Stimulated activated CD8-positive, alpha-beta memory T cell treated with anti-CD3 and anti-CD28 coated beads, Interleukin-12 subunit alpha, Interleukin-12 subunit beta, amount 100 ng/mL, for 24 hours (primary cell): ENCODE results near the gene SLC6A6.

Experiments
- DNase-seq: peaks from one replicate; pipeline ENCODE4 v3.0.0-alpha.2; 2020; ENCODE audit errors: extremely low read depth

SLC6A6 gene

DNA sequence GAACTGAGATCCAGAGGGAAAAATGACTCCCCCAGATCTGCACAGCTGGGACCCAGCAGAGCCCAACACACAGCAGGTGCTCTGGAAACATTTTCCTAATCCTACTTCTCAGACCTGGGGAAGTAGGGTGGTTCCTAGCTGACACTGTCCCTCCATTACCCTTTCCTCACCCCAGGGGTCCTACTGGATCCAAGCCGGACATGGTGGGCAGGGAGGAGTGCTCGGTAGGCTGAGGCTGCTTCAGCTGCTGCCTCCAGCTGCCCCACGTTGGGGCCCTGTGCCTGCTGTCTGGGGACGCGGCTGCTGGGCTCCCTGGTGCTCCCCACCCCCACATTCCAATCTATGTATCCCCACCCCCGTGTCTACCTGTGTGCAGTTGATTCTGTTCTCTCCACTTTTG is 29.8 kb upstream of the SLC6A6 start:
- DNase-seq = no peak

DNA sequence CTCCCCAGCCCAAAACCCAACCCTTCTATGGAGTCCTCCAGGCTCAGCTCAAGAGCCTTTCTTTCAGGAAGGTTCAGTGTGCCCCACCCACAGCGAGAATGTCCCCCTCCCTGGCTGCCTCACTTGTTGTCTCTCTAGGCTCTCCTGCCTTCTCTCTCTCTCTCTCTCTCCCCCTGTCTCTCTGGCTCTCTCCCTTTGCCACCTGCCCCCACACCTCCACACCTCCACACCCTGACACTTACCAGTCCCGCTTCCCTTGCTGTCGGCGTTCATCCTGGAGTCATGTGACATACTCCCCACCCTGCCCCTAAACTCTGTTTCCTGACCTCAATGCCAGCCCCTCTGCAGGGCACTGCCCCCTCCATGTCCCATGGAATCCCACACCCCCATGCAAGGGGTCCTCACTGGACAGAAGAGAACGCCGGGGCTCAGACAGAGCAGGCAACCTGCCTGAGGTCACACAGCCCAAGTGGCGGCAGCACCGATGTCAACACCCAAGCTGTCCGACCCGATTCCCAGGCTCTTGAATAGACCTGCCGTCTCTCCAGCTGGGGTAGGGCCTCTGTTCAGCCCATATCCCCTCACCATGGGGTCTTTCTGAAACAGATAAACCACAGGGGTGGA is 28.5 kb upstream of the SLC6A6 start:
- no peak for DNase-seq

DNA sequence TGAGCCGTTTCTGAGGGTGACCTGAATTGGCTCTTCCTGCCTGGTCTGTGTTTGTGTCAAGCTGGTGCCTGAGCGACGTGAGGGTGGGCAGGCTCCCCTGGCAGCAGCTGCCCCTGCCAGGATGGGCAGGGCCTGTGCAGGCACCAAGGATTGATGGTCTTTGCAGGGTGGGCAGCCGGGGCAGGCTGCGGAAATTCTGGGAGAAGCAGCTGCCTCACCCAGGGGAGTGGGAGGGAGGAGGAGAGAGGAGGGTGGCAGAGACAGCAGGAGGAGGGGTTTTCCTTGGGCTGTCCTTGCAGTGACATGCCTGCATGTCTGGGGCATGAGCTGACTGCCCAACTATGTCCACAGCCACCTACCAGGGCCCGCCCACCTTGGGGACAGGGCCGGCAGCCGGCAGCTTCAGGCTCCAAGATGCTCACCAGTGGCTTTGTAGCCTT is 27.9 kb upstream of the SLC6A6 start:
- no peak for DNase-seq

DNA sequence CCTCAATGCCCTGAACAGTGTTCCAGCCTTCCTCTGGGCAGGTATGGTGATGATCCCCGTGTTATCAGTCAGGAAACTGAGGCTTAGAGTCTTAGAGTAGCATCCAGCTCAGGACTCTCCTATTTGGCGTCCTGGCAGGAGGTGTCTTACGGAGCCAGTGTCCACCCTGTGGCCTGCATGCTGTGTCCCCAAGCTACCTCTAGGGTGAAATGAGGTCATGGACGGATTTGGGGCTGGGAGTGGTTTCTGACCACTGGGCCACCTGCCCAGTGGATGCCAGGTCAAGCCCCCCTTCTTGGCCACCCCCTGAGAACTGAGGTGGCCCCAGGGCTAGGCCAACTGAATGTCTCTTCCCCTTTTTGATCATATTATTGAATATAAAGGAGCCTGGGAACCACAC is 27.2 kb upstream of the SLC6A6 start:
- DNase-seq = no peak

DNA sequence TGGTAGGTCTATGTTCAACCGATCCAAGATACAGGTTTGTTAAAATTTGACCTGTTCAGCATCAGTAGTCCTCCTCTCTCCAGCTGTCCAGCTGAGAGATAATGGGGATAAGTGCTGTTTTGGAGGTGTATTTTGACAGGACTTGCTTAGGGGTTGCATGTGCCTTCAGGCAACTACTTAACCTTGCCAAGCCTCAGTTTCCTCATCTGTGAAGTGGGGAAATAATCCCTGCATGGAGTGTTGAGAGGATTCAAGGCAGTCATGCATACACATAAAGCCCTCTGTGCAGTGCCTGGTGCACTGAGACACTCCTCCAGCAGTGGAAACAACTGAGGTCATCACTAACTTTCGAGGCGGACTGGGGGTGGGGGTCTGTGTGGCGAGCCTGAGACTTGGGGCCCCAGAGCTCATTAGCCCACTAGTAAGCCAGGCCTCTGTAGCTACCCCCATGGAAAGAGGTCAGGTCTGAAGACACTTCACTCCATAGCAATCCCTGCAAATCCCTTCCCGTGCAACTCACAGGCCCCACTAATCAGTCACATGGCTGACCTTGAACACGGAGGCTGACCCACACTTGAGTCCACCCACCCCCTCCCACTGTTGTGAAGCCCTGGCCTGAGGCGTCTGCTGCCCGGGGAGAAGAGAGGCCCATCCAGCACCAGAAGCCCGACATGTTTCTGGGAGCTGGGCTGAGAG is 25.9 kb upstream of the SLC6A6 start:
- DNase-seq = no peak

DNA sequence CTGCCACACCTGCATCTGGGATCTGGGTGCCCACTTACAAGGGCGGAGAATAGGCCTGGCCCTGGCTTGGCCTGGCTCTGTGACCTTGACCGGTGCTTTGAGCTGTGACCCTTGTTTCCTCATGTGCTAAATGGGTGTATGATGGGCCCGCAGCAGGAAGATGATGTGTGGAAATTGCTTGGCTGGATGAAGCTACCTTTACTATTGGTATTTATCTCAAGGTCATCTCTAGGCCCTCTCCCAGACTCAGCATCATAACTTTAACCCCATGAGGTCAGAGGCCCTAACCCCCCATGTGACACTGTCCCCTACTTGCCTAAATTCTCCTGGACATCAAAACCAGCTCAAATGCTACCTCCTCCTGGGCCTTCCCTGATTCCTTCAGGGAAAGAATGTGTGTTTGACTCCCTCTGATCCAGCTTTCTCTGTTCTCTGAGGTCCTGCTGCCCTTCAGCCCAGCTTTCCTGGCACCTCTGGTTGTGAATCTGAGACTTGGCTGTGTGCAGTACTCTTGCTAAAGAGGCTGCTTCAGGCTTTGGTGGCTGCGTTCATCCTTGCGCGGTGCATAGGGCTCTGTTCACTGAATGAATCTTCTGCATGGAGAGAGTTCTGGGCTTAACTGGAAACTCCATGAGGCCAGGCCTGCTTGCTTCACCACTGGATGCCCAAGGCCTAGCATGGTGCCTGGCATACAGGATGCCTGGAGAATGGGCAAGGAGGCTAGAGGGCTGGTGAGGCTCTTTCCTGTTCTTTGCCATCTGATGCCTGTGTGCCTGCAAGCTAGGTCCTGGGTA is 25.2 kb upstream of the SLC6A6 start:
- no peak for DNase-seq

DNA sequence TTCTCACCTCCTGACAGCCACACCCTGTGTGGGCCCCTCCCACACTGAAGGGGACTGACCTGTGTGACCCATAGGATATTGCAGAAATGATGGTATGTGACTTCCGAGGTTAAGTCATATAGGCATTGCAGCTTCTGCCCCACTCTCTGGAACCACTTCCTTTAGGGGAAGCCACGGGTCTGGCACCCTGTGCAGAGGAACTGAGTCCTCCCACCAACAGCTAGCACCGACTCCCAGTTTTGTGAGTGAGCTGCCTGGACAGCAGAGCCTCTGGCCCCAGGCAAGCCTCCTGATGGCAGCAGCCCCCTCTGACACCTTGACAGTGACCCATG is 24.6 kb upstream of the SLC6A6 start:
- no peak for DNase-seq

DNA sequence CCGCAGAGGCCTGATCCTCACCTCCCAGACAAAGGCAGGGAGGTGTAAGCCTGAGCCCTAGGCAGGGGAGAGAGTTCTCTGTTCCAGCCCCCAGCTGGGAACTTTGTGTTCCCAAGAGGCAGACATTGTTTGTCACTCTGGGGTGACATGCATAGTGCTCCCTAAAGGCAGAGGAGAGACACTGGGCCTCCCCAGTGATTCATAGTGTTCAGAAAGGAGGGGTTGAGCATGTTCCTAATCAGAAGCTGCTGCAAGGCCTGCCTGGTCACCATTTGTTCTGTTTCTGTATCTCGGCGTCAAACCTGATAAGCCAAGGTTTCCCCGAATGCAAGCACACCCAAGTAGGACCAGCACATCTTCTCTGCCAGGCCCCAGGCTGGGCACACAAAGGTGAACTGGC is 24.0 kb upstream of the SLC6A6 start:
- no peak for DNase-seq

DNA sequence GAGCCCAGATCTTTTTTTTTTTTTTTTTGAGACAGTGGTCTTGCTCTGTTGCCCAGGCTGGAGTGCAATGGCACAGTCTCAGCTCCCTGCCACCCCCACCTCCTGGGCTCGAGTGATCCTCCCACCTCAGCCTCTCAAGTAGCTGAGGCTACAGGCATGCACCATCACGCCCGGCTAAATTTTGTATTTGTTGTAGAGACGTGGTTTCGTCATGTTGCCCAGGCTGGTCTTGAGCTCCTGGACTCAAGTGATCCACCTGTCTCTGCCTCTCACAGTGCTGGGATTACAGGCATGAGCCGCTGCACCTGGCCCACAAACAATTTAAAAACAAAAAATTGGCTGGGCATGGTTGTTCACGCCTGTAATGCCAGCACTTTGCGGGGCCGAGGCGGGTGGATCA is 22.6 kb upstream of the SLC6A6 start:
- no peak for DNase-seq

DNA sequence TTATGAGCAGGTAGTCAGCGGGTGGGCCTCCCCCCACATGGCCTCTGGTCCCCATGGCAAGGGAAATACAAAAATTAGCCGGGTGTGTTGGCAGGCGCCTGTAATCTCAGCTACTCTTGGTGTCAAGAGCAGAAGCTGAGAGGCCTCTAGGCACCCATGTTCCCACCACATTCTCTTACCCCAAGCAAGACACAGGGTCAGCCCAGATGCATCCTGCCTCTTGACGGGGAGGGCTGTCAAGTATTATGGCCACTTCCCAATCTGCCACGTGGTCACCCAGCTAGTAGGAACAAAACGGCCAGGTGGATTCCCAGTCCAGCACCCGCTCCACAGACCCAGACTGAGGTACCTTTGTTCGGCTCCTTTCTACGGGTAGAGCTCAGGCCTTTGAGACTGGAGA is 16.2 kb upstream of the SLC6A6 start:
- DNase-seq = no peak

DNA sequence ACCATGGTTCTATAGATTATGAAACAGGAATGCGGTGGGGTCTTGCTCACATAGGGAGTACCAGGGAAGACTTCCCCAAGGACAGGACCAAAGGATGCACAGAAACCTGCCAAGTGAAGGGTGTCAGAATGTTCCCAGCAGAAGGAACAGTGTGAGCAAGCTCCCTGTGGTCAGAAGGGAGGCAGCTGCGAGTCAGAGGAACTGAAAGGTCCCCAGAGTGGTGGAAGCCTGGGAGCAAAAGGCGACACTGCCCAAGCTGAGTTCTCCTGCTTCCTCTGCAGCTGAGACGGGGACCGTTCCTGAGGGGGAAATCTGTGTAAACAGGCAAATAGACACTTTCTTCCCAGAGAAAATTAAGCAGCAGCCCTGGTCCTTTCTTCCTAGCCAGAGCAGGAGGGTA is 14.2 kb upstream of the SLC6A6 start:
- DNase-seq = no peak

DNA sequence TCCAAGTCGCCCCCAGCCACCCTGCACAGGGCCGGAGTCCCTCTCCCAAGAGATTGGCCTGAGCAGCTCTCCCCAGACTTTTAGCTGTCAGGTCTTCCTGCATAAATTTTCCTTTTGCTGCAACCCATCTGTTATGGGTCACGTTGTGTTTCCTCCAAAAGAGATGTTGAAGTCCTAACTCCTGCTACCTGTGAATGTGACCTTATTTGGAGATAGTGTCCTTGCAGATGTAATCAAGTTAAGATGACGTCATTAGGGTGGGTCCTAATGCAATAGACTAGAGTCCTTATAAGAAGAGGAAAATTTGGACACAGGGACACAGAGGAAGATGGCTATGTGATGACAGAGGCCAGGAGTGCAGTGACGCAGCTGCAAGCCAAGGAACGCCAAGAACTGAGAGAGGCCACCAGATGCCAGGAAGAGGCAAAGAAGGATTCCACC is 13.2 kb upstream of the SLC6A6 start:
- DNase-seq = no peak

DNA sequence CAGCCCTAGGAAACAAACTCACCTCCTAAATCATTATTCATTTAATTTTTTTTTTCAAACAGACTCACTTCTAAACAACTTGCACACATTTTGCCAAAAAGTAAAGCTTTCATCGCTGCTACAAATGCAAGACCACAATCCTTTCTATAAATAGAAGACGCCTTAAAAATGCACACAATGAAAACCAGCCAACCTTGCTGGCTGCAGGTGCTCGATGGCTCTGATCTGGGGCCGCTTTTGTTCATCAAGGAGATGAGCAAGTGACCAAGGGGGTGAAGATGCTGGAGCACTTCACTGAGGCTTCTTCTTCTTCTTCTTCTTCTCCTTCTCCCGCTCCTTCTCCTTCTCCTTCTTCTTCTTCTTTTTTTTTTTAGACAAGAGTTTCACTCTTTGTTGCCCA is 12.7 kb upstream of the SLC6A6 start:
- DNase-seq = no peak

DNA sequence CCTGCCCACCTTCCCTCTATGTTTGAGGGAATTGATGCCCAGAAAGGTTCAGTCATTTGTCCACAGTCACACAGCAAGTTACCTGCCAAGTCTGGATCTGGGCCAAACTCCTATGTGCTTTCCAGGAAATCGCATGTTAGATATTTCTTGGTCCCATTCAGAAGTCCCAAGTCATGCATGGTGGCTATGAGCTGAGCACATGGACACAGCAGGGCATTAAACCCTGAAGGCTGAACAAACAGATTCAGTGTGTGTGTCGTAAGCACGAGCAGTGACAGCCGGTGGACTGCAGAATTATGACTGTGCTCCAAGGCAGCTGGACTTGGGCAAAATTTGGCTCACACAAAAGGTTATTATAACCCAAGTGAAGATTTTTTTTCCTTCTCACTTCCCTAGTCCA is 11.4 kb upstream of the SLC6A6 start:
- no peak for DNase-seq

DNA sequence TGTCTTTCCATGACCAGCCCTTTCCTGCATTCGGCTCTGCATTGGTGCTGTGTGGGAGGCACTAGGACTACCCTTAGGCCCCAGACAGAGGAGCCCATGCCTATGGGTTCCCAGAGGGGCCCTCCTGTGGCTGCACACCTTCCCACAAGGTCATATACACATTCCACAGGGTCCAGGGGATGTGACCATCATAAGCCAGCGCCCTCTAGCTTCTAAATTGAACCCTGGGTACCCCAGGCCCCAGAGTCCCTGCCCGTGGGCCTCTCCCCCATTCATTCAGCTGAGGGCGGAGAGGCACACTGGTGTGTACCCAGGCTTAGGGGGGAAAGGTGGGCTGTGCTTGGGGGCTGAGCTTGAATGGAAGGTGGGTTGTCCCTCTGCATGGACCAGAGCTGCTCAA is 10.2 kb upstream of the SLC6A6 start:
- no peak for DNase-seq

DNA sequence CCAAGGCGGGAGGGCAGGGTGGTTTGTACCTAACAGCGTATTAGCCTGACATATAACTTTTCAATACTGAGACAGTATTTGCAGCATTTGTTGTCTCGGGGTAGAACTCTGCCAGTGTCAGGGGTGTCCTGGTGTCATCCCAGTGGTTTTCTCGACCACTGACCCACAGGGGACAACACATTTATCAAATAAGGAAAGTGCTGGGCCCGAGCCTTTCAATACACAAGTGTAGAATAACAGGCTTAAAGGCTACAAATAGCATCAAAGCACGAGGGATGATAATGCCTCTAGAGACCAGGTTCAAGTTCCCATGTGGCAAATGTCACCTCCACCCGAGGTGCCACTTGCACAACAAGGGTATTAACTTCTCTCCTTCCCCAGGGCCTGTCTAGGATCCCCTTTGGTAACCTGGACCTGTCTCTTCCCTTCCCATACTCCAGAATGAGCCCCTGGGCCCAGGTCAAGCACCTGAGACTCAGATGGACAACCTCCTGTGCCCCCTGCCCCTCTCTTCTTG is 9.5 kb upstream of the SLC6A6 start:
- no peak for DNase-seq

DNA sequence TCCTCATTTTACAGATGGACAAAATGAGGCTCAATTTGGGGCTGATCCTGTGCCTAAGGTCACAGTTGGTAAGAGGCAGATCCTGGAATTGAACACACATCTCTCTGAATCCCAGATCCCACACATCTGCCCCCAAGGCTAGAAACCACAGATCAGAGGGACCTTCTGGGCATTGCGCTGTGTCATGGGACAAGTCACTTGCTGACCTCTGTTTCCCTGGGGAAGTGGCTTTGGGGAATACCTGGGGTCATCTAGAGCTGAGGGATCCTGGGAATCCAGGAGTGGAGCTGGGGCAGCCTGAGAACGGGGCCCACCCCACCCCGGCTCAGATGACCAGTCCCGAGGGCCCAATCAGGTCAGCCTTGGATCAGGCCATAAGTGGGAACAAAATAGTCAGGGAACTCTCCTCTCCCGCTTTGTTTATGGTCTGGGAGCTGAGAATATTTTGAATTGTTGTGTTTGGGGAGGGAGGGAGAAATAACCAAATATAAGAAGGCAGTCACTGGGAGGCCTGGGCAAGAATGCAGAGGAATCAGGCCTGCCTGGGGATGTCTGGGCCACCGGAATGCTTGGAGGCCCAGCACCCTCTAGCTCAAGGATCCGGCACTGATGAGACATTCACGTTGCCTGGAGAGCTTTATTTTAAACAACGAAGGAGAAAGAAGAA is 8.8 kb upstream of the SLC6A6 start:
- DNase-seq = no peak

DNA sequence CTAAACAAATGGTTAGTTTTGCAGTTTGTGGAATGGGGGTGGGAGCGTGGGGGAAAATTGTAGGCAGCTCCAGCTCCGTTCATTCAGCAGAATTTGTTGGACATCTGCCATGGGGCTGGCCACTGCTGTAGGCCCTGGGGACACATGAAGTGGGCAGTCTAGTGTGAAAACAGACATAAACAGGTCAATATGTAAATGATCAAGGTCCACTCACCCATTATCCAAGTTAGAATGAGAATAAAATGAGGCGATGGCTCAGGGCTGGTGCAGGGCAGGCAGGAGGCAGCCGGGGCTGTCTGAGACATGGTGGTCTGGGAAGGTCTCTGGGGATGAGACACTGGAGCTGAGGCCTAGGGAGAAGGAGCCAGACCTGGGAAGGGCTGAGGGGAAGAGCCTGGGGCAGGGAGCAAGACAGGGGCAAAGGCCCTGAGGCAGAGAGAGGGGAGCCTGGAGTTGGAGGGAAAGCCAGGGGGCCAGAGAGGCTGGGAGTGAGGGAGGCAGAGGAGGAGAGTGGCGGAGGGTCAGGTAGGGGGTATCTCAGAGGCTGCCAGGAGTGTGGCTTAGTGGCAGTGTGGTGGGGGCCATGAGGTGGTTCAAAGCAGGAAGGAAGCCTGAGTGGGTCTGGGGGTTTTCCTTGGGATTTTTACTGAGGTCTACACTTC is 6.2 kb upstream of the SLC6A6 start:
- no peak for DNase-seq

DNA sequence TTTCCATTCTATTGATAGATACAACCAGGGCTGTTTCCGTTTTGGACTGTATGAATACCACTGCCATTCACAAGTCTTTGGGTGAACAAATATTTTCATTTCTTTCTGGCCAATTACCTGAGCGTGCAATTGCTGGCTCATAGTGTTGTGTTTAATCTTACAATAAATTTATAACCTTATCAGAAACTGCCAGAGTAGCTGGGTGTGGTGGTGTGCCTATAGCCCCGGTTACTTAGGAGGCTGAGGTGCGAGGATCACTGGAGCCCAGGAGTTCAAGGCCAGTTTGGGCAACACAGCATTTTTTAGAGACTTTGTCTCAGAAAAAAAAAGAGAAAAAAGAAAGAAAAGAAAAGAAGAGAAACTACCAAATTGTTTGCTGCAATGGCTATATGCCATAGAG is 5.4 kb upstream of the SLC6A6 start:
- no peak for DNase-seq

DNA sequence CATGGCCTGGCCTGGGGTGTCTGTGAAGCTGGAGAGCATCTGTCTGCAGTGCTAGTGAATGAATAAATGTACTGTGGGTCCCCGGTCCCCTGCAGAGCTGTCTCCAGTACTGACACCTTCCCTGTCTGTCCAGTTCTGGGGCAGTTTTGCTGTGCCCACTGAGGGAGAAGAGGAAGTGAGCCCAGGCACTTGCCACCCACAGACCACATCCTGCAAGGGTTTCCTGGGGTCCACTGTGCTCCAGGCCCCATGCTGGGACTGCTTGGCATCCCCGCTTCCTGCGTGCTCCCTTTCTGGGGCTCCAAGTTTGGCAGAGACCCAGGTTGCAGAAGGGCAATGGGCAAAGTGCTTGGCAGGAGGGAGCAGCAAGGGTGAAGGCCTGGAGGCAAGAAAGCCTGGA is 4.9 kb upstream of the SLC6A6 start:
- DNase-seq = no peak

DNA sequence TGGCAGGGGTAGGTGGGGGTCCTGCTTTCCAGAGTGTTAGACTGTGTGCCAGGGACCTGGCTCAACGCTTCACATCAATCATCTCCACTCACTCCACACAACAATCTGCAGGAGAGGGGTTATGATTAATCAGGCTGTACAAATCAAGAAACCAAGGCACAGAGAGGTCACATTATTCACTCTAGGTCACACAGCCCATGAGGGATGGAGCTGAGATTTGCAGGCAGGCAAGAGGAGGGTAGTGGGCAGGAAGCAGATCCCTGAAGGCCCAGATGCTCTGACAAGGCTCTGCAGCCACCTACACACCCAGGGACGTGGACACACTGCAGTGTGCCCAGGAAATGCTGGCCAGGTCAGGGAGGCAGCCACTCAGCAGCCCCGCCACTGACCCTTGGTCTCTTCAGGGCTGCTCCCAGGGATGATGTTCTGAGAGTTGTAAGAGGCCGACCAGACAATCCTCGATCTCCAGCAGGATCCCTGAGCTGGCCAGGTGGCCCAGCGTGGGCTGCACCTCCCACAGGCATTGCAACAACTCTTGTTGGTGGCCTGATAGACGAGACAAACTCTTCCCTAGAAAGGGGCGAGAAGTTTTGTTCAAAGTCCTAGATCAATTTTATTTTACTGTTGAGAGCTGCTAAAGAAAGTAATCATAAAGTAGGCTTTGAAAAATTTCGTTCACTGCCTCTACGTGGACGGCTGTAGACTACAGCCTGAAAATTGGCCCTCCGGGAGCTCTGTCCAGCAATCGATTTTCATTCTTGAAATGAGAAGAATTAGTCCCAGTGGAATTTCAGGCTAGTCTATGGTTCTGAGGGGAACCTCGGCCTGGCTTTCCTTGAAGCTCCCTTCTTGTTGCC is 4.2 kb upstream of the SLC6A6 start:
- DNase-seq = no peak
